Tibial artery (tissue), 4 donors: ENCODE results near the gene MYO1H.
"Not testable (repeated sequence)": the region's sequence is repeated elsewhere in the genome, so short reads cannot be mapped to it uniquely, and the experiment has no call there.

Source experiments
- DNase-seq, 2 donors: peaks; one replicate each; pipeline ENCODE4 v3.0.0-alpha.2; 2019
- H3K27ac ChIP-seq, 2 donors: fragments of 200-600 bp; sonication (generic) in 1 of 2; 1 replicate in 1 of 2; 2 replicates in 1 of 2; pipeline ENCODE4 v1.5.1; 2018 to 2019; ENCODE audit warnings: mild to moderate bottlenecking in 1 of 2
- H3K27me3 ChIP-seq, 2 donors: fragments of 200-600 bp; sonication (generic) in 1 of 2; one replicate each; pipeline versions ENCODE4 v1.5.1 to v1.6.0; 2016 to 2019
- H3K36me3 ChIP-seq, 3 donors: fragments of 200-600 bp; sonication (generic) in 2 of 3; one replicate each; pipeline ENCODE4 v1.5.1; 2016 to 2019; ENCODE audit warnings: mild to moderate bottlenecking in 2 of 3
- H3K4me1 ChIP-seq, 4 donors: fragments of 200-600 bp; sonication (generic) in 2 of 4; 1 replicate in 3 of 4; 2 replicates in 1 of 4; pipeline ENCODE4 v1.5.1; 2016 to 2019
- H3K4me3 ChIP-seq, 2 donors: fragments of 200-600 bp; sonication (generic) in 1 of 2; 1 replicate in 1 of 2; 2 replicates in 1 of 2; pipeline ENCODE4 v1.5.1; 2018 to 2019; ENCODE audit warnings: mild to moderate bottlenecking in 2 of 2
- H3K9me3 ChIP-seq, 3 donors: fragments of 200-600 bp; sonication (generic) in 1 of 3; one replicate each; pipeline ENCODE4 v1.5.1; 2016 to 2019
- intact Hi-C: fragments of 100-400 bp; cut with DNase I; formaldehyde crosslinking; loops from one replicate; pipeline ENCODE4 v1.15.0; 2023; ENCODE audit warnings: low total_unique reads
- TF ChIP-seq, protein P1 (sequence below), 2 experiments: fragments of 200-600 bp in 1 of 2; fragments of 450-650 bp in 1 of 2; IDR thresholded peaks; one replicate each; pipeline ENCODE4 v1.5.1; 2017 to 2019; ENCODE audit warnings: antibody characterized with exemption in 2 of 2, mild to moderate bottlenecking in 1 of 2, moderate library complexity in 1 of 2

Gene MYO1H

DNA sequence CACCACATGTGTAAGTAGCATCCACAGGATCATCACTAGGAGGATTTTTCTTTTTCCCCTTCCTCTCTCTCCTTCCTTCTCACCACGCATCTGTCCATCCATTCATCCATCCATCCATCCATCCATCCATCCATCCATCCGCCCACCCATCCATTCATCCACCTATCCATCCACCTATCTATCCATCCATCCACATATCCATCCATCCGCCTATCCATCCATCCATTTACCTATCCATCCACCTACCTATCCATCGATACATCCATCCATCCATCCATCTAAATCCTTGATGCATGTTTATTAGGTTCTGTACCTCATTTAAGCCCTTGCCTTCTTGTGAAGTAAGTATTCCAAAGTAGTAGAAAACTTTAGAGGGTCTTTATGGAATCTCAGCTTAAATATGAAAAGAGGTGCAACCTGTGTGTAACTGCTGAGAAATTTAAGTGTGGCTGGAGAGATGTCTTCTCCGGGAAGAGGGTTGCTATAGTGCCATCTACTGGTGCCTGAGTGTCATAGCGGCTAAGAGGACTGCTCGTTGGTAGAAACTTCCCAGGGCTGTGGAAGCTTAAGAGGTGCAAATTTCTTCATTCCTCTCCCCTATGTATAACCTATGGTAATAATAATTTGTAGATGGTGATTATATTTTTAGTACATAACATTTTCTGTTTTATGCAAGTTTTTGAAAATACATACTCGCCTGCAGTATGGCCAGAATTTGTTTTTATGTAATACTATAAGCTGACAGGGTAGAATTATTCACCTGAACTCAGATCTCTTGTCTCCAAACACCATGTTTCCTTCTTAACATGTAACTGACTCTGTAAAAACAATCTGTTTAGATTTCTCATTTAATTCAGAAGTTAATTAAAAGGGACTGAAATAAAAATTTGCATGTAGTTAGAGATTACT lies 46.0 kb downstream of the MYO1H start:
- H3K27me3 ChIP-seq: peaks cover 0 to 20% of the 10 kb centered on the region in 2 donors
- H3K4me3 ChIP-seq: no peak overlapping the region
- no peaks in the 10 kb centered on the region for H3K36me3 ChIP-seq
- H3K27ac ChIP-seq: no peak overlapping the region
- no peaks in the 10 kb centered on the region for H3K9me3 ChIP-seq
- intact Hi-C loops: no loop called here
- no peak for DNase-seq
- TF ChIP-seq, protein P1, sequence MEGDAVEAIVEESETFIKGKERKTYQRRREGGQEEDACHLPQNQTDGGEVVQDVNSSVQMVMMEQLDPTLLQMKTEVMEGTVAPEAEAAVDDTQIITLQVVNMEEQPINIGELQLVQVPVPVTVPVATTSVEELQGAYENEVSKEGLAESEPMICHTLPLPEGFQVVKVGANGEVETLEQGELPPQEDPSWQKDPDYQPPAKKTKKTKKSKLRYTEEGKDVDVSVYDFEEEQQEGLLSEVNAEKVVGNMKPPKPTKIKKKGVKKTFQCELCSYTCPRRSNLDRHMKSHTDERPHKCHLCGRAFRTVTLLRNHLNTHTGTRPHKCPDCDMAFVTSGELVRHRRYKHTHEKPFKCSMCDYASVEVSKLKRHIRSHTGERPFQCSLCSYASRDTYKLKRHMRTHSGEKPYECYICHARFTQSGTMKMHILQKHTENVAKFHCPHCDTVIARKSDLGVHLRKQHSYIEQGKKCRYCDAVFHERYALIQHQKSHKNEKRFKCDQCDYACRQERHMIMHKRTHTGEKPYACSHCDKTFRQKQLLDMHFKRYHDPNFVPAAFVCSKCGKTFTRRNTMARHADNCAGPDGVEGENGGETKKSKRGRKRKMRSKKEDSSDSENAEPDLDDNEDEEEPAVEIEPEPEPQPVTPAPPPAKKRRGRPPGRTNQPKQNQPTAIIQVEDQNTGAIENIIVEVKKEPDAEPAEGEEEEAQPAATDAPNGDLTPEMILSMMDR (IDR thresholded peaks at IDR 0.05): peak; percentile 59 to 90
- H3K4me1 ChIP-seq: no peaks in the 10 kb centered on the region

GRCh38 chr12:109394891-109395290 lies 47.2 kb downstream of the MYO1H start:
- TF ChIP-seq, protein P1 (IDR thresholded peaks at IDR 0.05): no peak
- intact Hi-C loops: no loop called here

GRCh38 chr12:109404841-109405240 lies 57.1 kb downstream of the MYO1H start:
- DNase-seq, H3K4me3 ChIP-seq, H3K27me3 ChIP-seq, H3K36me3 ChIP-seq, H3K27ac ChIP-seq, H3K4me1 ChIP-seq, intact Hi-C loops, H3K9me3 ChIP-seq: not testable (repeated sequence)

More at GRCh38 chr12:109394891-109395290, 47.2 kb downstream of the MYO1H start:
- Histone ChIP-seq H3K36me3 (no peaks in the 10 kb centered on the region), H3K4me3 (no peak overlapping the region), H3K9me3 (no peaks in the 10 kb centered on the region), H3K27ac (no peak overlapping the region), H3K27me3 (peaks cover 0 to 16% of the 10 kb centered on the region in 2 donors), H3K4me1 (no peaks in the 10 kb centered on the region)
- no peak for DNase-seq

DNA sequence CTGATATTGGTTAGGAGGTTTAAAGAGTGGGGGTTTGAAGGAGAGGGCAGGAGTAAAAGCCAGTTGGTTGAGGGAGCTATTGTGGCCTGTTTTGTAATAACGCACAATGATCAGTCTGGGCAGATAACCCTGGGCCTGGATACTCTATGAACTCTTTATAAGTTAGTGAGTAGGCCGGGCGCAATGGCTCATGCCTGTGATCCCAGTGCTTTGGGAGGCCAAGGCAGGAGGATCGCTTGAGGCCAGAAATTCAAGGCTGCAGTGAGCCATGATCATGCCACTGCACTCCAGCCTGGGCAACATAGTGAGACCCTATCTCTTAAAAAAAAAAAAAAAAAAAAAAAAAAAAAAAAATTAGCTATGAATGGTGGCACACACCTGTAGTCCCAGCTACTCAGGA lies 58.4 kb downstream of the MYO1H start:
- H3K27me3 ChIP-seq, H3K9me3 ChIP-seq, H3K36me3 ChIP-seq, intact Hi-C loops, H3K4me1 ChIP-seq, H3K27ac ChIP-seq, H3K4me3 ChIP-seq: not testable (repeated sequence)
- DNase-seq: peak in 1 of 2 donors; percentile 28

- no peaks in the 10 kb centered on the region for H3K4me1 ChIP-seq
- no peak for DNase-seq
- H3K27ac ChIP-seq: no peak overlapping the region
- intact Hi-C loops: no loop called here
- H3K4me3 ChIP-seq: no peak overlapping the region
- no peaks in the 10 kb centered on the region for H3K9me3 ChIP-seq
- no peaks in the 10 kb centered on the region for H3K27me3 ChIP-seq
- TF ChIP-seq, protein P1 (IDR thresholded peaks at IDR 0.05): no peak
- H3K36me3 ChIP-seq: no peaks in the 10 kb centered on the region
These were observed 71.3 kb downstream of the MYO1H start for GRCh38 chr12:109418848-109419480.

DNA sequence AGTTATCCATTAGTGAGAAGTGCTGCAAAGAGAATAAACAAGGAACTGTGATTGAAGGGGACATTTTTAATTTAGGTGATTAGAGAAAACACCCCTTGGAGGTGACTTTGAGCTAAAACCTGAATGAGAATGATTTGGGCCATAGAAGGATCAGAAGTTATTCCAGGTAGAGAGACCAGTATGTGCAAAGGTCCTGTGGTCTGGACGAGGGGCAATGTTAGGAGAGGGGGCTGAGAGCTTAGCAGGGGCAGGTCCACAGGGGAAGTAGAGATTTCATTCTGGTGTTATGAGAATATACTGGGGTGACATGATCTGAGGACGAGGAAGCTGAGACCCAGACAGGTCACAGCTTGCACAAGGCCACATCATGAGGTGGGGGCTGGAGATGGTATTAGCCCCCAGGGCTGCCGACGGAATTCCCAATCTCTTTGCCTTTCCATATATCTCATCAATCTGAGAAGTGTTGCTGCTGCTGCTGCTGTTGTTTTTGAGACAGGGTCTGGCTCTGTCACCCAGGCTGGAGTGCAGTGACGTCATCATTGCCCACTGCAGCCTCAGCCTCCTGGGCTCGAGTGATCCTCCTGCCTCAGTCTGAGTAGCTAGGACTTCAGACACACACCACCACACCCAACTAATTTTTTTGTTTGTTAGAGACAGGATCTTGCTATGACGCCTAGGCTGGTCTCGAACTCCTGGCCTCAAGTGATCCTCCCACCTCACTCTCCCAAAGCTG lies 73.8 kb downstream of the MYO1H start:
- H3K9me3 ChIP-seq: no peaks in the 10 kb centered on the region
- H3K4me1 ChIP-seq: no peaks in the 10 kb centered on the region
- DNase-seq: no peak
- no peaks in the 10 kb centered on the region for H3K27me3 ChIP-seq
- H3K27ac ChIP-seq: no peak overlapping the region
- no peaks in the 10 kb centered on the region for H3K36me3 ChIP-seq
- H3K4me3 ChIP-seq: no peak overlapping the region
- TF ChIP-seq, protein P1 (IDR thresholded peaks at IDR 0.05): no peak
- intact Hi-C loops: no loop called here
